Gastroesophageal sphincter (tissue), 4 donors: ENCODE measurements around the gene APP. TPM values are rescaled to one million over a fixed set of nuclear protein-coding genes. Genes with fewer than 3 reads are reported as not detected.

Experiments
- ATAC-seq: fragments of 150-250 bp; one replicate; pipeline ENCODE4 v1.9.1; 2016; ENCODE audit warnings: mild to moderate bottlenecking, moderate library complexity
- H3K27ac ChIP-seq, 4 donors: fragments of 200-600 bp; sonication (generic) in 3 of 4; 1 replicate in 3 of 4; 2 replicates in 1 of 4; pipeline ENCODE4 v1.5.1; 2016 to 2019
- H3K27me3 ChIP-seq: fragments of 200-600 bp; sonication (generic); one replicate; pipeline ENCODE4 v1.5.1; 2019
- H3K36me3 ChIP-seq, 2 donors: fragments of 200-600 bp; sonication (generic); one replicate each; pipeline ENCODE4 v1.5.1; 2019; ENCODE audit warnings: control low read depth in 1 of 2
- H3K4me1 ChIP-seq, 3 donors: fragments of 200-600 bp; sonication (generic); 1 replicate in 2 of 3; 2 replicates in 1 of 3; pipeline ENCODE4 v1.5.1; 2016 to 2019; ENCODE audit warnings: control low read depth in 2 of 3
- H3K4me3 ChIP-seq, 2 donors: fragments of 200-600 bp; sonication (generic); one replicate each; pipeline ENCODE4 v1.5.1; 2019; ENCODE audit warnings: mild to moderate bottlenecking in 1 of 2, moderate library complexity in 1 of 2
- H3K9me3 ChIP-seq, 3 donors: fragments of 200-600 bp; sonication (generic); one replicate each; pipeline ENCODE4 v1.5.1; 2017 to 2019; ENCODE audit warnings: control low read depth in 2 of 3
- EP300 ChIP-seq: sonication (generic); formaldehyde crosslinking; IDR thresholded peaks from one replicate; pipeline ENCODE4 v1.6.1; 2017; ENCODE audit warnings: antibody characterized with exemption, mild to moderate bottlenecking
- POLR2A ChIP-seq, 2 donors: fragments of 450-650 bp; IDR thresholded peaks; one replicate each; pipeline ENCODE4 v1.6.1; 2017; ENCODE audit warnings: antibody characterized with exemption in 2 of 2, mild to moderate bottlenecking in 2 of 2, moderate library complexity in 1 of 2
- POLR2AphosphoS5 ChIP-seq: sonication (generic); formaldehyde crosslinking; IDR thresholded peaks from one replicate; pipeline ENCODE4 v1.6.1; 2017; ENCODE audit warnings: antibody characterized with exemption
- WGBS, 2 donors: methylation state at CpG; one replicate each; pipeline ENCODE4 v1.1.5; 2018; ENCODE audit warnings: low coverage in 1 of 2; 5-methylcytosine and 5-hydroxymethylcytosine counted together
- total RNA-seq, 4 donors: library from RNA; depleted of rRNA; stranded (reverse); fragments of >200 nt; gene quantifications; one replicate each; pipeline ENCODE4 v1.1.0, GENCODE V29; 2016
- TF ChIP-seq, protein P1 (sequence below), 4 experiments: fragments of 200-600 bp in 2 of 4; fragments of 450-650 bp in 2 of 4; sonication (generic) in 1 of 4; IDR thresholded peaks; one replicate each; pipeline ENCODE4 v1.5.1; 2017 to 2019; ENCODE audit warnings: antibody characterized with exemption in 4 of 4, mild to moderate bottlenecking in 2 of 4, moderate library complexity in 2 of 4

The APP gene
- total RNA-seq, 4 donors from 2014 or later = 282 to 724 (median 545) TPM

DNA sequence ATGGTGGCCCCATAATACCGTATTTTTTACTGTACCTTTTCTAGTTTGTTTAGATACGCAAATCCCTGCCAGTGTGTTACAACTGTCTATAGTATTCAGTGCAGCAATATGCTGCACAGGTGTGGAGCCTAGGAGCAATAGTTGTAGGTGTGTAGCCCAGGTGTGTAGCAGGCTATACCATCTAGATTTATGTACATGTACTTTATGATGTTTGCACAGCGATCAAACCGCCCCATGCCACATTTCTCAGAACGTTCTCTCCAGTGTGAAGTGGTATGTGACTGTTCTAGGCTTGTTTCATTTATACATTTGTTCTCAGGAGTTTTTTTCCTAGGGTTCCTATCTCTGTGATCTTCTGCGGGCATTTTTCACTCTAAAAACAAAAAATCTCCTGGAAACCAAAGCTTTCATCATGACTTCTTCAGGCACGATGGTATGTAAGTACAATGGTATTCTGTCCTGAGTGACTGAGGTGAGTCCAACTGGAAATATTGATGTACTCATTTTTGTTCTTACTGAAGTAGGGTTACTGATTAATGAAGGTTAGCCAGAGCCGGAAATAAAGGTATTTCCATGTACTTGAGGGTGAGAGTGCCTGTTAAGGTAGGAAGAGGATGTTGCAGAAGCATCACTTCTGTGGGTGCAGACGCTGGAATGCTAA lies 282.8 kb downstream of the APP start:
- Histone ChIP-seq H3K27ac (no peak overlapping the region), H3K4me3 (no peak overlapping the region), H3K36me3 (peaks cover 0 to 60% of the 10 kb centered on the region in 2 donors), H3K4me1 (no peaks in the 10 kb centered on the region), H3K9me3 (no peaks in the 10 kb centered on the region), H3K27me3 (no peaks in the 10 kb centered on the region)
- TF ChIP-seq EP300 (no peak), POLR2A (IDR thresholded peaks at IDR 0.05) (no peak), POLR2AphosphoS5 (no peak)
- TF ChIP-seq, protein P1, sequence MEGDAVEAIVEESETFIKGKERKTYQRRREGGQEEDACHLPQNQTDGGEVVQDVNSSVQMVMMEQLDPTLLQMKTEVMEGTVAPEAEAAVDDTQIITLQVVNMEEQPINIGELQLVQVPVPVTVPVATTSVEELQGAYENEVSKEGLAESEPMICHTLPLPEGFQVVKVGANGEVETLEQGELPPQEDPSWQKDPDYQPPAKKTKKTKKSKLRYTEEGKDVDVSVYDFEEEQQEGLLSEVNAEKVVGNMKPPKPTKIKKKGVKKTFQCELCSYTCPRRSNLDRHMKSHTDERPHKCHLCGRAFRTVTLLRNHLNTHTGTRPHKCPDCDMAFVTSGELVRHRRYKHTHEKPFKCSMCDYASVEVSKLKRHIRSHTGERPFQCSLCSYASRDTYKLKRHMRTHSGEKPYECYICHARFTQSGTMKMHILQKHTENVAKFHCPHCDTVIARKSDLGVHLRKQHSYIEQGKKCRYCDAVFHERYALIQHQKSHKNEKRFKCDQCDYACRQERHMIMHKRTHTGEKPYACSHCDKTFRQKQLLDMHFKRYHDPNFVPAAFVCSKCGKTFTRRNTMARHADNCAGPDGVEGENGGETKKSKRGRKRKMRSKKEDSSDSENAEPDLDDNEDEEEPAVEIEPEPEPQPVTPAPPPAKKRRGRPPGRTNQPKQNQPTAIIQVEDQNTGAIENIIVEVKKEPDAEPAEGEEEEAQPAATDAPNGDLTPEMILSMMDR (IDR thresholded peaks at IDR 0.05) = no peak
- 89 to 94% methylated on average over 7 to 8 of the region's 9 CpGs for WGBS, 2 donors
- no peak for ATAC-seq

DNA sequence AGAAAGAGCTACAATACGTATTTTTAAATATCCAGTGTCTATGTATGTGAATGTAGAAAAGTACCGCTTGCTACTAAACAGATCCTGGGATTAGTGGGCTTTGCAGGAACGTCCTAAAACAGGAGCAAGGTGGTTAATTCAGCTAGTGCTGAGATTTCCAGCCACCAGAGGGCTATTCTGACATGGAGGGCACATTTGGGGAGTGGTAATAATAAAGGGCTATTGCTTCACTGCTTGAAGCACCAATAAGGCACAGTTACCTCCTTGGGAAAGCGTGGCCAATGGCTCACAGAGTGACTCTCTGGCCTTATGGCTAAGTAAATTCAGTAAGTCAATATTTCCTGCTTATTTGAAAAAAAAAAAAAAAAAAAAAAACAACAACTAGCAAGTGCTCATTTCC lies 283.4 kb downstream of the APP start:
- H3K9me3 ChIP-seq = no peaks in the 10 kb centered on the region
- H3K27me3 ChIP-seq = no peaks in the 10 kb centered on the region
- H3K36me3 ChIP-seq = peaks cover 0 to 62% of the 10 kb centered on the region in 2 donors
- TF ChIP-seq, protein P1 (IDR thresholded peaks at IDR 0.05) = no peak
- no peaks in the 10 kb centered on the region for H3K4me1 ChIP-seq
- no peak for ATAC-seq
- no peak overlapping the region for H3K4me3 ChIP-seq
- H3K27ac ChIP-seq = no peak overlapping the region
- 86 to 100% methylated on average over 3 to 4 of the region's 4 CpGs for WGBS, 2 donors

DNA sequence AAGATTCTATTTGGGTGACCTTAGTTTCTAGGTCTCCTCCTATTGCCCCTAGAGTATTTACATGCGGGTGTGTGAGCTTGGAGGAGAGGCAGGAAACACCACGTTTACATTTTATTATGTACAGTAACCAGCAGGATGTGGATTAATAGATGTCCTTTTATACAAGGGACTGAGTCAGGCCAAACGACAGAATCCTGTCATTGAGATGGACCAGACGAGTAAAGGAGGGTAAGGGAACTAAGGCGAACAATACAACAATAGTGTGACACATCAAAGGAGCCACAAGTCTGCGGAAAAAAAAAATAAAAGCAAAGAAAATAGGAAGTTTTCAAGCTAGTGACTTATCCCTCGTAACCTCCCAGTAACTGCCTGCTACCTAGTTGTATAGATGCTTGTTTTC lies 284.7 kb downstream of the APP start:
- H3K9me3 ChIP-seq = no peaks in the 10 kb centered on the region
- no peaks in the 10 kb centered on the region for H3K27me3 ChIP-seq
- TF ChIP-seq POLR2AphosphoS5 (no peak), EP300 (no peak), POLR2A (IDR thresholded peaks at IDR 0.05) (no peak)
- TF ChIP-seq, protein P1 (IDR thresholded peaks at IDR 0.05) = no peak
- 61 to 70% methylated on average over 5 to 7 of the region's 7 CpGs for WGBS, 2 donors
- ATAC-seq = no peak
- H3K4me3 ChIP-seq = no peak overlapping the region
- no peaks in the 10 kb centered on the region for H3K4me1 ChIP-seq
- peaks cover 0 to 60% of the 10 kb centered on the region in 2 donors for H3K36me3 ChIP-seq
- no peak overlapping the region for H3K27ac ChIP-seq

DNA sequence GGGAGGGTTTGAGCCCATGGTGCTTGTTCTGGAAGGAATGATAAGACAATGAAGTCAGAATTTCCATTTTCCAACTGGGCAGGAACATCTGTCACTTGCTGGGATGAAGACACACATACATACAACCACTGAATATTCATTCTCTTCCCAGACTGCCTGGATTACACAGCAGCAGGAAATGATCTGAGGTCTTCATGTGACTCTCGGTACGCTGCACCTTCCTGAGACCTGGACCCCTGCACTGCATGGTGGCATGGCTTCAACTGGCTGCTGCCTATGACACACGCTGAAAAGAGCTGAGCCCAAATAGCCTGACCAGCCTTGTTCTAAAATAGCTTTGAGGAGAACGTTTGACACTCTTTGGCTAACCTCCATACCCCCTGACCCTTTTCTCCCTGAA lies 285.2 kb downstream of the APP start:
- no peaks in the 10 kb centered on the region for H3K27me3 ChIP-seq
- no peak overlapping the region for H3K27ac ChIP-seq
- H3K4me1 ChIP-seq = no peaks in the 10 kb centered on the region
- no peaks in the 10 kb centered on the region for H3K9me3 ChIP-seq
- 45 to 75% methylated on average over 3 to 4 of the region's 4 CpGs for WGBS, 2 donors
- peaks cover 0 to 61% of the 10 kb centered on the region in 2 donors for H3K36me3 ChIP-seq
- H3K4me3 ChIP-seq = no peak overlapping the region
- TF ChIP-seq, protein P1 (IDR thresholded peaks at IDR 0.05) = no peak
- TF ChIP-seq POLR2A (IDR thresholded peaks at IDR 0.05) (no peak), EP300 (no peak), POLR2AphosphoS5 (no peak)
- no peak for ATAC-seq

DNA sequence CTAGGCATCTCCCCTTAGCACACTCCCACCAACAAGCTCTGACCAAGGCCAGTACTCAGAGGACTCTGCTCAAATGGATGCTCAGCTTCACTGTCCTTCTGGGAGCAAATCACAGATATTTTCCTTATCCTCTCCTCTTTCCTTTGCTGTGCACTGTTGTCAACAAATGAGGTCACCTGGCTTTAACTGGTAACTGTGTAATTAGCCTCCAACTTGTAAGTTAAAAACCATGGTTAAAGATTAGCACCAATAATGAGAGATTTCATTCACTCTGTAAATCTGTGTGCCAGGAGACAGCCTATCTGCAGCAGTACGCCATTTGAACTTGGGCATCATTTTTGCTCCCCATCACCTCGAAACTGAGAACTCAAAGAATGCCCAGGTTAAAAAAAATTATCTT lies 286.3 kb downstream of the APP start:
- peaks cover 0 to 56% of the 10 kb centered on the region in 2 donors for H3K36me3 ChIP-seq
- H3K27me3 ChIP-seq = no peaks in the 10 kb centered on the region
- no peak for ATAC-seq
- no peaks in the 10 kb centered on the region for H3K4me1 ChIP-seq
- no peaks in the 10 kb centered on the region for H3K9me3 ChIP-seq
- TF ChIP-seq POLR2A (IDR thresholded peaks at IDR 0.05) (no peak), EP300 (no peak), POLR2AphosphoS5 (no peak)
- TF ChIP-seq, protein P1 (IDR thresholded peaks at IDR 0.05) = no peak
- H3K27ac ChIP-seq = no peak overlapping the region
- no peak overlapping the region for H3K4me3 ChIP-seq
- WGBS, 2 donors = 83 to 100% methylated on average over 1 of the region's 2 CpGs
